Left hindlimb (tissue), 1 donor: Measurements from ENCODE around the gene PRRT1B.
"Not testable (repeated sequence)": the region's sequence is repeated elsewhere in the genome, so short reads cannot be mapped to it uniquely, and the experiment has no call there.

Experiments used
- DNase-seq: peaks from one replicate; pipeline ENCODE4 v3.0.0-alpha.2; 2018

Gene PRRT1B

GRCh38 chr9:131523086-131523388 lies 22.3 kb upstream of the PRRT1B start:
- DNase-seq: no peak

GRCh38 chr9:131523451-131524435 lies 21.6 kb upstream of the PRRT1B start:
- DNase-seq: no peak

- no peak for DNase-seq
Observed at GRCh38 chr9:131524665-131525315, 20.5 kb upstream of the PRRT1B start.

- no peak for DNase-seq
Observed at GRCh38 chr9:131525643-131526565, 19.4 kb upstream of the PRRT1B start.

- no peak for DNase-seq
Observed at GRCh38 chr9:131528186-131528585, 17.1 kb upstream of the PRRT1B start.

- DNase-seq: no peak
Observed at GRCh38 chr9:131528886-131529505, 16.3 kb upstream of the PRRT1B start.

GRCh38 chr9:131529597-131530545 lies 15.5 kb upstream of the PRRT1B start:
- DNase-seq: no peak

- peak; percentile 62 for DNase-seq
Observed at GRCh38 chr9:131530546-131530919, 14.8 kb upstream of the PRRT1B start.

GRCh38 chr9:131530920-131531832 lies 14.1 kb upstream of the PRRT1B start, which contains the start of gene UCK1:
UCK1 (minus strand) TSS chr9:131531263; CDS start chr9:131531174, 89 bp downstream.
- peak; percentile 92 for DNase-seq

- DNase-seq: no peak
Observed at GRCh38 chr9:131534721-131535237, 10.5 kb upstream of the PRRT1B start.

GRCh38 chr9:131537946-131538345 lies 7.4 kb upstream of the PRRT1B start:
- DNase-seq: no peak

- no peak for DNase-seq
Observed at GRCh38 chr9:131539223-131539923, 6.0 kb upstream of the PRRT1B start.

GRCh38 chr9:131543141-131543540 lies 2.2 kb upstream of the PRRT1B start:
- no peak for DNase-seq

- no peak for DNase-seq
Observed at GRCh38 chr9:131545786-131546335, 538 bp downstream of the PRRT1B start.

- DNase-seq: peak; percentile 69
Observed at GRCh38 chr9:131546336-131547084, 1.2 kb downstream of the PRRT1B start.

GRCh38 chr9:131549186-131549585 lies 3.9 kb downstream of the PRRT1B start:
- not testable (repeated sequence) for DNase-seq

GRCh38 chr9:131550465-131550864 lies 5.1 kb downstream of the PRRT1B start:
- not testable (repeated sequence) for DNase-seq

GRCh38 chr9:131552030-131552429 lies 6.7 kb downstream of the PRRT1B start:
- DNase-seq: no peak
